Measurements from ENCODE around the gene DLG1.

Gene DLG1

GRCh38 chr3:197167549-197167948 lies 130.9 kb downstream of the DLG1 start:
- no peak for DNase-seq

- no peak for DNase-seq
Observed at GRCh38 chr3:197165890-197166289, 132.5 kb downstream of the DLG1 start.

- DNase-seq = no peak
Observed at GRCh38 chr3:197155046-197155445, 143.4 kb downstream of the DLG1 start.

GRCh38 chr3:197151580-197151979 lies 146.8 kb downstream of the DLG1 start:
- peak; percentile 45 for DNase-seq

- DNase-seq = no peak
Observed at GRCh38 chr3:197149528-197149927, 148.9 kb downstream of the DLG1 start.

- no peak for DNase-seq
Observed at GRCh38 chr3:197144188-197144587, 154.2 kb downstream of the DLG1 start.

GRCh38 chr3:197139586-197139985 lies 158.8 kb downstream of the DLG1 start:
- DNase-seq = no peak

GRCh38 chr3:197137751-197138150 lies 160.7 kb downstream of the DLG1 start:
- DNase-seq = no peak

- DNase-seq = no peak
Observed at GRCh38 chr3:197136744-197137143, 161.7 kb downstream of the DLG1 start.

- no peak for DNase-seq
Observed at GRCh38 chr3:197135212-197135611, 163.2 kb downstream of the DLG1 start.

GRCh38 chr3:197132916-197133530 lies 165.4 kb downstream of the DLG1 start:
- DNase-seq = peak; percentile 15

- DNase-seq = no peak
Observed at GRCh38 chr3:197125636-197126035, 172.8 kb downstream of the DLG1 start.

- no peak for DNase-seq
Observed at GRCh38 chr3:197124713-197125112, 173.7 kb downstream of the DLG1 start.

- no peak for DNase-seq
Observed at GRCh38 chr3:197122394-197122793, 176.0 kb downstream of the DLG1 start.

GRCh38 chr3:197117114-197117513 lies 181.3 kb downstream of the DLG1 start:
- DNase-seq = no peak

GRCh38 chr3:197114007-197114406 lies 184.4 kb downstream of the DLG1 start:
- DNase-seq = no peak

GRCh38 chr3:197111685-197112084 lies 186.7 kb downstream of the DLG1 start:
- no peak for DNase-seq

GRCh38 chr3:197105786-197106185 lies 192.6 kb downstream of the DLG1 start:
- no peak for DNase-seq

GRCh38 chr3:197104738-197105137 lies 193.7 kb downstream of the DLG1 start:
- DNase-seq = no peak

- no peak for DNase-seq
Observed at GRCh38 chr3:197103766-197104165, 194.6 kb downstream of the DLG1 start.

GRCh38 chr3:197093871-197094270 lies 204.5 kb downstream of the DLG1 start:
- no peak for DNase-seq

GRCh38 chr3:197088370-197088769 lies 210.0 kb downstream of the DLG1 start:
- peak; percentile 74 for DNase-seq

- no peak for DNase-seq
Observed at GRCh38 chr3:197085137-197085536, 213.3 kb downstream of the DLG1 start.

GRCh38 chr3:197083486-197083885 lies 214.9 kb downstream of the DLG1 start:
- DNase-seq = no peak

GRCh38 chr3:197082871-197083270 lies 215.5 kb downstream of the DLG1 start:
- no peak for DNase-seq

GRCh38 chr3:197080344-197080743 lies 218.1 kb downstream of the DLG1 start:
- no peak for DNase-seq
